Nephron (organoid): ENCODE results near the gene EFCAB8.

Experiments used
- H3K27ac Mint-ChIP-seq, 3 experiments: 2 replicates each; pipeline ENCODE4 v1.8.0; 2020; ENCODE audit warnings: mixed read lengths in 3 of 3, mild to moderate bottlenecking in 2 of 3, moderate library complexity in 1 of 3
- H3K27me3 Mint-ChIP-seq: 2 replicates; pipeline ENCODE4 v1.8.0; 2021; ENCODE audit warnings: low read depth, mild to moderate bottlenecking, moderate library complexity, mixed read lengths
- H3K36me3 Mint-ChIP-seq: 2 replicates; pipeline ENCODE4 v1.8.0; 2020; ENCODE audit warnings: low read depth, mixed read lengths
- H3K4me1 Mint-ChIP-seq: 2 replicates; pipeline ENCODE4 v1.8.0; 2020; ENCODE audit warnings: mixed read lengths
- H3K4me3 Mint-ChIP-seq, 3 experiments: 2 replicates each; pipeline ENCODE4 v1.8.0; 2020; ENCODE audit warnings: mild to moderate bottlenecking in 3 of 3, mixed read lengths in 3 of 3, moderate library complexity in 2 of 3
- H3K9me3 Mint-ChIP-seq: 2 replicates; pipeline ENCODE4 v1.8.0; 2020; ENCODE audit warnings: mixed read lengths
- TF ChIP-seq, protein P1 (sequence below), 3 experiments: fragments of 200-600 bp; sonication (generic); IDR thresholded peaks; one replicate each; pipeline ENCODE4 v1.5.0; 2021; ENCODE audit warnings: antibody characterized with exemption in 3 of 3; ENCODE audit not compliant: unreplicated experiment in 3 of 3

The EFCAB8 gene

DNA sequence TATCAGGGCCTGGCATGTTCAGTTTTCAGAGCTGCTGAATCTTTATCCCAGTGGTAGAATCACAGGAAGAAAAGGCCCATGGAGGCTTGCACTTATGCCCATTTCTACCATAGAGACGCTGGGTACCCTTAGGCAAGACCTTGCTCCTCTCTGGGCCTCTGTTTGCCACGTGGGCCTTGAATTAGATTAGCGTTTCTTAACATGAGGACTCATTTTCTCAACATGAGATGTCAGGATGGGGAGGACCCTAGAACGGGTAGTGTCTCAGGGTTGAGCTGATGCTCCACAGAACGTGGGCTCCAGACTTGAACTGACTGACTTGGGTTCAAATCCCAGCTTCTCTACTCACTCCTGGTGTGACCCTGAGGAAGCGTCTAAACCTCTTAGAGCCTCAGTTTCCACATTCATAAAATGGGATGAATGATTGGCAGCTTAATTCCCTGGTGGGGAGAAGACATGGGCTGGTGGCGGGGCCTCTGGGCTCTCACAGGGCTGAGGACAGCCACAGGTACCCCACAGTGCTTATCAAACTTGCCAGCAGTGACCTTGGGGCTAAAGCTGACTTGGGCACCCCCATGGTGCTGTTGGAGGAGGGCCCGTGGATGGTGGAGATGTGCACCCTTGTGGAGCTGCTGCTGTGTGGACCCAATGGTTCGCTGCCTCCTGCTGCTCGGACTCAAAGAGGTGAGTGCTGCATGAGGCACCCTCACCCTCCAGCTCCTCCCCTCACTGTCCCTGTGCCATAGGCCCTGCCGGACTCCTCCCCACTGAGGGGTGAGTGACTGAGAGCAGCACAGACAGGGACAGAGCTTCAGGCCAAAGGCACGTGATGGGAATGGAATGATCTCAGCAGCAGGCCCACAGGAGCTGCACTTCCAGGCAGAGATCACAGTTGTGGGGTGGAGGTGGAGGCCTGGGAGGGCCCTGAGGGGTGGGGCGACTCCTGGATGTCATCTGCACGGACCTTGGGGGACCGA is 117.3 kb downstream of the EFCAB8 start:
- no peaks in the 10 kb centered on the region for H3K9me3 Mint-ChIP-seq
- no peaks in the 10 kb centered on the region for H3K36me3 Mint-ChIP-seq
- no peak overlapping the region for H3K4me3 Mint-ChIP-seq
- TF ChIP-seq, protein P1, sequence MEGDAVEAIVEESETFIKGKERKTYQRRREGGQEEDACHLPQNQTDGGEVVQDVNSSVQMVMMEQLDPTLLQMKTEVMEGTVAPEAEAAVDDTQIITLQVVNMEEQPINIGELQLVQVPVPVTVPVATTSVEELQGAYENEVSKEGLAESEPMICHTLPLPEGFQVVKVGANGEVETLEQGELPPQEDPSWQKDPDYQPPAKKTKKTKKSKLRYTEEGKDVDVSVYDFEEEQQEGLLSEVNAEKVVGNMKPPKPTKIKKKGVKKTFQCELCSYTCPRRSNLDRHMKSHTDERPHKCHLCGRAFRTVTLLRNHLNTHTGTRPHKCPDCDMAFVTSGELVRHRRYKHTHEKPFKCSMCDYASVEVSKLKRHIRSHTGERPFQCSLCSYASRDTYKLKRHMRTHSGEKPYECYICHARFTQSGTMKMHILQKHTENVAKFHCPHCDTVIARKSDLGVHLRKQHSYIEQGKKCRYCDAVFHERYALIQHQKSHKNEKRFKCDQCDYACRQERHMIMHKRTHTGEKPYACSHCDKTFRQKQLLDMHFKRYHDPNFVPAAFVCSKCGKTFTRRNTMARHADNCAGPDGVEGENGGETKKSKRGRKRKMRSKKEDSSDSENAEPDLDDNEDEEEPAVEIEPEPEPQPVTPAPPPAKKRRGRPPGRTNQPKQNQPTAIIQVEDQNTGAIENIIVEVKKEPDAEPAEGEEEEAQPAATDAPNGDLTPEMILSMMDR (IDR thresholded peaks at IDR 0.05; ENCODE audit: unreplicated experiment in 3 of 3): no peak
- peaks cover 3% of the 10 kb centered on the region for H3K27me3 Mint-ChIP-seq
- peaks cover under 1% of the 10 kb centered on the region for H3K4me1 Mint-ChIP-seq
- H3K27ac Mint-ChIP-seq: no peak overlapping the region

DNA sequence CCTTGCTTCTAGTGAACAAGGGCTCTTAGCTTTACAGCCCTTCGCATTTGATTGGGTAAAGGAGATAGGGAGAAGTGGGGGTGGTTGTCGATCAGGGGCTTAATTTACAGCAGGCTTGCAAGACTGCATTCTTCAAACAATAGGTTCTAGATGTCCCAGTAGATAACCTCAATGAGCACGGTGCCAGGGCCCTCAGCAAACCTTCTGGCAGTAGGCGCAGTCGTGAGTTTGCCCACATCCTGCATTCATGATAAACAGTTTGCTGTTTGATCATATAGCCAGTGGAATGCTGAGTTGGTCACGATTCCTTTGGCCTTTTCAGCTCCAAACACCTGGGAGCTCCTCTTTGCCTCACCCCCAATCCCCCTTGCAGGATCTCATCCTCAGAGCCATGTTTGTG is 118.0 kb downstream of the EFCAB8 start:
- TF ChIP-seq, protein P1 (IDR thresholded peaks at IDR 0.05; ENCODE audit: unreplicated experiment in 3 of 3): no peak
- Mint-ChIP-seq H3K27ac (no peak overlapping the region), H3K4me1 (peaks cover 5% of the 10 kb centered on the region), H3K9me3 (no peaks in the 10 kb centered on the region), H3K36me3 (no peaks in the 10 kb centered on the region), H3K4me3 (no peak overlapping the region), H3K27me3 (peaks cover 3% of the 10 kb centered on the region)

DNA sequence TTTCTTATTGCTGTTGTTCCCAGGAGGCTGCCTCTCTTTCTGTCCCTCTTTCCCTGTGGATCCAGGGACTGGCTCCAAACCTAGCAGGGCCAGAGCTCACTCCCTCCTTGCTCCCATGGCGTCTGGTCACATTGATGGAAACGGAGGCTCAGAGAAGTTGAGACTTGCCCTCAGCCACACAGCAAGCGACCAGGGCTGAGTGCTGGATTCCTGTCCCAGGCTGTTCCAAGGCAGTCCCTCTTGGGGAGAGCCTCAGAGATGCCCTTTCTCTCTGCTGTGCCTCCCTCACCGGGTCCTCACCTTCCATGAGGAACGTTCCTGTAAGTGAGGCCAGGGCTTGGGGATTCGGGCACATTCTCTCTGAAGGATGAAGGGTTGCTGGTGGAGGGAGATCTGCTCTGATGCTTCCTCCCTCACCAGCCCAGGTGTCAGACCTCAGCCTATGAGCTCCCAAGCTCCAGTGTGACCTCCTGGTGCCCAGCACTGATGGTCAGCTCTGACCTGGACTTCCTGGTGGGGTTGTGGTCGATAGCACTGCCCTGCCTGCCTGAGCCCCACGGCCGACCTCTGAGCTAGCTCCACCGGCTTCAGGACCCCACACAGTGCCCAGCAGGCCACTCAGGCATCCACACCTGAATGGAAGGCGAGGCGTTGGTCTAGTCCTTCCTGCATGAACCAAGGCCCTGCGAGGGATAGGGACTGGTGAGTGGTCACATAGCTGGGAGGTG is 118.7 kb downstream of the EFCAB8 start:
- Mint-ChIP-seq H3K9me3 (no peaks in the 10 kb centered on the region), H3K36me3 (no peaks in the 10 kb centered on the region), H3K4me3 (no peak overlapping the region), H3K4me1 (peaks cover 10% of the 10 kb centered on the region), H3K27me3 (peaks cover 3% of the 10 kb centered on the region), H3K27ac (no peak overlapping the region)
- TF ChIP-seq, protein P1 (IDR thresholded peaks at IDR 0.05; ENCODE audit: unreplicated experiment in 3 of 3): no peak

DNA sequence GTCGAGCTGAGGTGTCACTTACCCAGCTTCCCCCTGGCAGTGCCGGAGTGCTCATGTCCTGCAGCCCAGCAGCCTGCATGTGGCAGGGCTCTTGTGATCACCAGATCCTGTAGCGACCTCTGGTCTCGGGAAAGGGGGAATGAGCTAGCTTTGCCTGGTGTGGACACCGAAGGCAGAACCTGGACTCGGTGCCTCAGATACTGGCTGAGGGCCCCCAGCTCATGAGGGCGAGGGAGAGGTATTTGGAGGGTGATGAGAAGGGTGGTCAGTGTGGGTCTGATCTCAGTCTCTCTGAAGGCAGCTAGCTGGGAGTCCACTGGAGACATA is 119.2 kb downstream of the EFCAB8 start:
- Mint-ChIP-seq H3K9me3 (no peaks in the 10 kb centered on the region), H3K4me1 (peaks cover 14% of the 10 kb centered on the region), H3K4me3 (no peak overlapping the region), H3K36me3 (no peaks in the 10 kb centered on the region), H3K27me3 (peaks cover 3% of the 10 kb centered on the region), H3K27ac (no peak overlapping the region)
- TF ChIP-seq, protein P1 (IDR thresholded peaks at IDR 0.05; ENCODE audit: unreplicated experiment in 3 of 3): no peak

DNA sequence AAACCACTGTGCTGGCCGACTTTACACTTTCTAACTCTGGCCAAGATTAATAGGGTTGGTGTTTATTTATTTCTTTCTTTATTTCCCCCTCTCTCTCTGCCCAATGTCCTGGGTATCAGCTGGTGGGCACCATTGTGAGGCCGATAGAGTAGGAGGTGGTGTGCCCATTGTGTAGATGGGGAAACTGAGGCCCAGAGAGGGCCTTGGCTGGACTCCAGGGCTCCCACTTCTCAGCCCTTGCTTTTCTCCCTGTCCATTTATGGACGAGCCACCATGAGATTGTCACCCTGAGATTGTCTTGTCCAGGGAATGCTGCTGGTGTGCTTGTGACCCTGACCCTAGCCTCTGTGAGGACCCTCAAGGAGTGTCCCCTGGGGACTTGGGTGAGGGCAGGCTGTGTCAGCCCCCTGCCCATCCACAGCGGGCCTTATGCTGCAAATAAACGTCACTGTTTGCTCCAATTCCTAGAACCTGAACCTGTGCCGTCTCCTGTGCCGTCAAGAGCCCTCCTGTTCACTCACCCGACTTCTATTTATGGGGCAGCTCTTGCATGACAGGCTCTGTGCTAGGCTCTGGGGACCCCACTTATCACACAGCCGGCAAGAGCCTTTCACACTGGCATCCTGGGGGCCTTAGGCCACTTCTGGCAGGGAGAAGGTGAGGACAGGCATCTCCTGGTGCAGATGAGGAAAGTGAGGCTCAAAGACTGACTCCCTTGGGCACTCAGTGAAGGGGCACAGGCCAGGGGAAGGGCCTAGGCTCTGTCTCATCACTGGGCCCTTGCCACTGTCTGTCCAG is 120.7 kb downstream of the EFCAB8 start:
- Mint-ChIP-seq H3K27me3 (peaks cover 3% of the 10 kb centered on the region), H3K9me3 (no peaks in the 10 kb centered on the region), H3K4me3 (no peak overlapping the region), H3K4me1 (peaks cover 15% of the 10 kb centered on the region), H3K27ac (no peak overlapping the region), H3K36me3 (no peaks in the 10 kb centered on the region)
- TF ChIP-seq, protein P1 (IDR thresholded peaks at IDR 0.05; ENCODE audit: unreplicated experiment in 3 of 3): no peak
